Astrocyte (in vitro differentiated cells and primary cell): ENCODE data around the gene KRT28.

Source experiments
- CTCF ChIP-seq: IDR thresholded peaks from 2 replicates; pipeline ENCODE4 v1.5.1; 2011; ENCODE audit warnings: low read depth, mild to moderate bottlenecking, inconsistent platforms, low read length, moderate library complexity; ENCODE audit not compliant: insufficient read depth
- EZH2 ChIP-seq: IDR thresholded peaks from 2 replicates; pipeline ENCODE4 v1.6.1; 2012; ENCODE audit warnings: mild to moderate bottlenecking, low read length, inconsistent platforms; ENCODE audit not compliant: insufficient read depth

- TF ChIP-seq CTCF (no peak), EZH2 (no peak)
Observed at GRCh38 chr17:40818343-40818732, 18.6 kb upstream of the KRT28 start.
